KBM-7 (cell line): ENCODE measurements around the gene PDZRN4.
"Not testable (repeated sequence)": the region's sequence is repeated elsewhere in the genome, so short reads cannot be mapped to it uniquely, and the experiment has no call there.

ENCODE experiments used
- DNase-seq: peaks from one replicate; pipeline ENCODE4 v3.0.0-alpha.2; 2015
- in situ Hi-C: fragments of 300-500 bp; cut with MboI; formaldehyde crosslinking; loops from 2 replicates; pipeline ENCODE4 v1.14.3; 2020; ENCODE audit warnings: low sequenced_read_pairs, low pct_unique_long_range_greater_than_20kb, mixed read lengths

Gene PDZRN4

GRCh38 chr12:41527534-41528116 is 339.5 kb downstream of the PDZRN4 start:
- no peak for DNase-seq
- in situ Hi-C loops, result no loop called here

GRCh38 chr12:41528874-41529273 is 340.8 kb downstream of the PDZRN4 start:
- DNase-seq, result no peak
- in situ Hi-C loops, result no loop called here

GRCh38 chr12:41530441-41530840 is 342.3 kb downstream of the PDZRN4 start:
- in situ Hi-C loops, result no loop called here
- DNase-seq, result no peak

- in situ Hi-C loops, result no loop called here
- no peak for DNase-seq
Measured at GRCh38 chr12:41531147-41531829, 343.2 kb downstream of the PDZRN4 start.

GRCh38 chr12:41532072-41532471 is 344.0 kb downstream of the PDZRN4 start:
- DNase-seq, result no peak
- in situ Hi-C loops, result no loop called here

GRCh38 chr12:41536813-41537490 is 348.8 kb downstream of the PDZRN4 start:
- no peak for DNase-seq
- in situ Hi-C loops, result no loop called here

GRCh38 chr12:41537522-41537921 is 349.4 kb downstream of the PDZRN4 start:
- in situ Hi-C loops, result no loop called here
- DNase-seq, result no peak

GRCh38 chr12:41545761-41546160 is 357.6 kb downstream of the PDZRN4 start:
- DNase-seq, result no peak
- in situ Hi-C loops, result no loop called here

GRCh38 chr12:41547071-41547470 is 359.0 kb downstream of the PDZRN4 start:
- in situ Hi-C loops, DNase-seq: not testable (repeated sequence)

- no peak for DNase-seq
- in situ Hi-C loops, result no loop called here
Measured at GRCh38 chr12:41548926-41549325, 360.8 kb downstream of the PDZRN4 start.

GRCh38 chr12:41552588-41552987 is 364.5 kb downstream of the PDZRN4 start:
- no peak for DNase-seq
- in situ Hi-C loops, result no loop called here

- DNase-seq, result no peak
- in situ Hi-C loops, result no loop called here
Measured at GRCh38 chr12:41556176-41556575, 368.1 kb downstream of the PDZRN4 start.

GRCh38 chr12:41557344-41557743 is 369.2 kb downstream of the PDZRN4 start:
- no peak for DNase-seq
- in situ Hi-C loops, result no loop called here

- no peak for DNase-seq
- in situ Hi-C loops, result no loop called here
Measured at GRCh38 chr12:41558671-41559070, 370.6 kb downstream of the PDZRN4 start.

- no peak for DNase-seq
- in situ Hi-C loops, result no loop called here
Measured at GRCh38 chr12:41563051-41563450, 374.9 kb downstream of the PDZRN4 start.

GRCh38 chr12:41564816-41565215 is 376.7 kb downstream of the PDZRN4 start:
- DNase-seq, result no peak
- in situ Hi-C loops, result no loop called here

GRCh38 chr12:41566703-41567102 is 378.6 kb downstream of the PDZRN4 start:
- in situ Hi-C loops, result no loop called here
- DNase-seq, result no peak

GRCh38 chr12:41573445-41573844 is 385.3 kb downstream of the PDZRN4 start:
- DNase-seq, result no peak
- in situ Hi-C loops, result no loop called here

GRCh38 chr12:41576925-41577324 is 388.8 kb downstream of the PDZRN4 start:
- DNase-seq, result no peak
- in situ Hi-C loops, result no loop called here

- in situ Hi-C loops, result no loop called here
- DNase-seq, result no peak
Measured at GRCh38 chr12:41577995-41578394, 389.9 kb downstream of the PDZRN4 start.

- in situ Hi-C loops, result no loop called here
- no peak for DNase-seq
Measured at GRCh38 chr12:41585784-41586183, 397.7 kb downstream of the PDZRN4 start.
